ENCODE measurements around the gene OR1M1. TPM values are rescaled to one million over a fixed set of nuclear protein-coding genes. Genes with fewer than 3 reads are reported as not detected.
A peak's percentile ranks its signal among the peaks of the same experiment; 100 is the strongest.
"Not testable (repeated sequence)": the region's sequence is repeated elsewhere in the genome, so short reads cannot be mapped to it uniquely, and the experiment has no call there.

Gene OR1M1
- total and polyA plus RNA-seq, 8 donors, result not detected

DNA sequence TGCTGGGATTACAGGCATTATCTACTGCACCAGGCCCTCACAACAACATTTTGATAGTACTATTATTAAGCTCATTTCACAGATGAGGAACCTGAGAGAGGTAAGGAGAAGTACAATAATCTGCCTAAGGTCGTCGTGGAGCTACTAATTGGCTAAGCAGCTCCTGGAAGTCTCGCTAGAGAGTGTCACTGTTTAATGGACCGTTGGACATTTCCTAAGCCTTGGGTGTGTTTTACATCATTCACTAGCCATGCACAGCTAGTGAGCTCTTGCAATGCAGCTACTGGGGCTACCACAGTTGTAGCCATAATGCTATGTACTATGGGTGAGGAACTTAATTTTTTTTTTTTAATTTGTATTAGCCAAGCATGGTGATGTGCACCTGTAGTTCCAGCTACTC, 34.0 kb upstream of the OR1M1 start:
- TF ChIP-seq, protein P1, sequence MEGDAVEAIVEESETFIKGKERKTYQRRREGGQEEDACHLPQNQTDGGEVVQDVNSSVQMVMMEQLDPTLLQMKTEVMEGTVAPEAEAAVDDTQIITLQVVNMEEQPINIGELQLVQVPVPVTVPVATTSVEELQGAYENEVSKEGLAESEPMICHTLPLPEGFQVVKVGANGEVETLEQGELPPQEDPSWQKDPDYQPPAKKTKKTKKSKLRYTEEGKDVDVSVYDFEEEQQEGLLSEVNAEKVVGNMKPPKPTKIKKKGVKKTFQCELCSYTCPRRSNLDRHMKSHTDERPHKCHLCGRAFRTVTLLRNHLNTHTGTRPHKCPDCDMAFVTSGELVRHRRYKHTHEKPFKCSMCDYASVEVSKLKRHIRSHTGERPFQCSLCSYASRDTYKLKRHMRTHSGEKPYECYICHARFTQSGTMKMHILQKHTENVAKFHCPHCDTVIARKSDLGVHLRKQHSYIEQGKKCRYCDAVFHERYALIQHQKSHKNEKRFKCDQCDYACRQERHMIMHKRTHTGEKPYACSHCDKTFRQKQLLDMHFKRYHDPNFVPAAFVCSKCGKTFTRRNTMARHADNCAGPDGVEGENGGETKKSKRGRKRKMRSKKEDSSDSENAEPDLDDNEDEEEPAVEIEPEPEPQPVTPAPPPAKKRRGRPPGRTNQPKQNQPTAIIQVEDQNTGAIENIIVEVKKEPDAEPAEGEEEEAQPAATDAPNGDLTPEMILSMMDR (IDR thresholded peaks at IDR 0.05), result no peak
- intact Hi-C loops (cut with DNase I; ENCODE audit: low total_unique reads), result no loop called here
- WGBS, 5 donors, result 78 to 91% (median 84%) methylated on average over 4 of the region's 4 CpGs
- H3K27ac ChIP-seq, result no peak overlapping the region
- no peak for DNase-seq
- peaks cover 0 to 35% (median 5%) of the 10 kb centered on the region in 3 donors for H3K27me3 ChIP-seq
- H3K4me3 ChIP-seq, result no peak overlapping the region
- no peaks in the 10 kb centered on the region for H3K9me3 ChIP-seq
- H3K4me1 ChIP-seq, result no peaks in the 10 kb centered on the region
- H3K36me3 ChIP-seq, result no peaks in the 10 kb centered on the region

DNA sequence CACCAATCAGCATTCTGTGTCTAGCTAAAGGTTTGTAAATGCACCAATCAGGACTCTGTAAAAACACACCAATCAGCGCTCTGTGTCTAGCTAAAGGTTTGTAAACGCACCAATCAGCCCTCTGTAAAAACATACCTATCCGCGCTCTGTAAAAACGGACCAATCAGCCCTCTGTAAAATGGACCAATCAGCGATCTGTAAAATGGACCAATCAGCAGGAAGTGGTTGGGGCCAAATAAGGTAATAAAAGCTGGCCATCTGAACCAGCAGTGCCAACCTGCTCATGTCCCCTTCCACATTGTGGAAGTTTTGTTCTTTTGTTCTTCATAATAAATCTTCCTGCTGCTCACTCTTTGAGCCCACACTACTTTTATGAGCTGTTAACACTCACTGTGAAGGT, 33.2 kb upstream of the OR1M1 start:
- H3K27ac ChIP-seq; DNase-seq; H3K9me3 ChIP-seq; H3K4me1 ChIP-seq; intact Hi-C loops (cut with DNase I; ENCODE audit: low total_unique reads); H3K4me3 ChIP-seq; H3K36me3 ChIP-seq: not testable (repeated sequence)
- WGBS, 5 donors, result 92 to 96% (median 93%) methylated on average over 6 of the region's 6 CpGs
- H3K27me3 ChIP-seq, result peaks cover 0 to 35% (median 5%) of the 10 kb centered on the region in 3 donors

DNA sequence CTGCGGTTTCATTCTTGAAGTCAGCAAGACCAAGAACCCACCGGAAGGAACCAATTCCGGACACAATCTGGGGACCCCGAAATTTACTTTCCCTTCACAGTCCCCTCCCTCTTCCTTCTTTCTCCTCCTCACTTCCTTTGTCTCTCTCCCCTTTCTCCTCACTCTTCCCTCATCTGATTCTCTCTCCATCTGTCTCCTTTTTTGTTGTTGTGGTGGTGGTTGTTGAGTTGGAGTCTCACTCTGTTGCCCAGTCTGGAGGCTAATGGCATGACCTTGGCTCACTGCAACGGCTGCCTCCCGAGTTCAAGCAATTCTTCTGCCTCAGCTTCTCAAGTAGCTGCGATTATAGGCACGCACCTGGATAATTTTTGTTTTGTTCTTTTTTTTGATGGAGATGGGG, 32.7 kb upstream of the OR1M1 start:
- DNase-seq, result no peak
- H3K36me3 ChIP-seq, result no peaks in the 10 kb centered on the region

DNA sequence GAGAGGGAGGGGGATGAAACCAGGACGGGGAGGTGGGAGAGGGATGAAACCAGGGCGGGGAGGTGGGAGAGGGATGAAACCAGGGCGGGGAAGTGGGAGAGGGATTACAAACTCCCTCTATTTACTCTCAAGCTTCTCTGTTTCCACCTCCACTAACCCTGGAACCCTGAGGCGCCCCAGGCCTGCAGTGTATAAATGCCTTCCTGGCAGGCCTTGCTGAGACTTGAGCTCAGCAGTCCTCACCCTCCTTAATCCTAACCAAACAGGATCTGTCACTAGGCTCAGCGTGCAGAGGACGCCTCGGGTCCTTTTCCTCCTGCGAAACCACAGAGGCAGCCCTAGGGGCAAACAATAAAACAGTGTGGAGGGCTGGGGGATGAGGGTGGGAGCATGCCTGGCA, 32.1 kb upstream of the OR1M1 start:
- intact Hi-C loops (cut with DNase I; ENCODE audit: low total_unique reads), result no loop called here
- H3K9me3 ChIP-seq, result no peaks in the 10 kb centered on the region
- H3K27me3 ChIP-seq, result peaks cover 0 to 35% (median 5%) of the 10 kb centered on the region in 3 donors
- WGBS, 5 donors, result 20 to 28% (median 26%) methylated on average over 8 of the region's 8 CpGs
- H3K27ac ChIP-seq, result no peak overlapping the region
- no peak overlapping the region for H3K4me3 ChIP-seq
- peak in 1 of 2 donors; percentile 46 for DNase-seq
- no peaks in the 10 kb centered on the region for H3K36me3 ChIP-seq
- TF ChIP-seq EP300 (IDR thresholded peaks at IDR 0.05) (no peak), POLR2AphosphoS5 (IDR thresholded peaks at IDR 0.05) (no peak), POLR2A (IDR thresholded peaks at IDR 0.05) (no peak)
- TF ChIP-seq, protein P1 (IDR thresholded peaks at IDR 0.05), result no peak
- H3K4me1 ChIP-seq, result no peaks in the 10 kb centered on the region

More for the DNA sequence above, 32.7 kb upstream of the OR1M1 start:
- intact Hi-C loops (cut with DNase I; ENCODE audit: low total_unique reads), result no loop called here
- WGBS, 5 donors, result 80 to 86% (median 84%) methylated on average over 8 of the region's 8 CpGs
- Histone ChIP-seq H3K4me1 (no peaks in the 10 kb centered on the region), H3K27ac (no peak overlapping the region), H3K9me3 (no peaks in the 10 kb centered on the region), H3K4me3 (no peak overlapping the region), H3K27me3 (peaks cover 0 to 35% (median 5%) of the 10 kb centered on the region in 3 donors)
- TF ChIP-seq POLR2AphosphoS5 (IDR thresholded peaks at IDR 0.05), result no peak
- no peak for TF ChIP-seq EP300 (IDR thresholded peaks at IDR 0.05)
- TF ChIP-seq, protein P1 (IDR thresholded peaks at IDR 0.05), result no peak
- TF ChIP-seq POLR2A (IDR thresholded peaks at IDR 0.05), result no peak

DNA sequence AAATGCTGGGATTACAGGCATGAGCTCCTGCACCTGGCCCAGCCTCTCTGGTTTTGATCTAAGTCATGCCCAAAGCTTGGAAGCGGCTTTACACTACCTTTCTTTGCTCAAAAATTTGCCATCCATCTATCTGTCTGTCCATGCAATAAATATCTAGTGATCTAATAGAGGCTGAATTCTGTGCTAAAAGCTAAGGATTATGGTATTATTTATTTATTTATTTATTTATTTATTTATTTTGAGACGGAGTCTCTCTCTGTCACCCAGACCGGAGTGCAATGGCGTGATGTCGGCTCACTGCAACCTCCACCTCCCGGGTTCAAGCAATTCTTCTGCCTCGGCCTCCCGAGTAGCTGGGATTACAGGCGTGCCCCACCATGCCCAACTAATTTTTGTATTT, 30.7 kb upstream of the OR1M1 start:
- H3K4me1 ChIP-seq; H3K36me3 ChIP-seq; H3K9me3 ChIP-seq; H3K27ac ChIP-seq; H3K4me3 ChIP-seq; DNase-seq; intact Hi-C loops (cut with DNase I; ENCODE audit: low total_unique reads): not testable (repeated sequence)
- WGBS, 5 donors, result 92 to 98% (median 93%) methylated on average over 9 of the region's 9 CpGs
- peaks cover 0 to 35% (median 5%) of the 10 kb centered on the region in 3 donors for H3K27me3 ChIP-seq

Measured in stomach (tissue), 9 donors.